SK-N-MC (cell line): ENCODE results near the gene PAXIP1.

ENCODE experiments used
- EZH2 ChIP-seq: fragments of 200-600 bp; sonication (generic); IDR thresholded peaks from one replicate; pipeline ENCODE4 v1.6.1; 2017; ENCODE audit warnings: antibody characterized with exemption
- POLR2AphosphoS5 ChIP-seq: IDR thresholded peaks from 2 replicates; pipeline ENCODE4 v1.6.1; 2012; ENCODE audit warnings: mild to moderate bottlenecking, low read depth, low read length, borderline replicate concordance

- TF ChIP-seq EZH2: no peak
- no peak for TF ChIP-seq POLR2AphosphoS5
These were observed 30.1 kb upstream of the PAXIP1 start for GRCh38 chr7:155032978-155033377.
